GM19193 (cell line): ENCODE data around the gene IL32.

Source experiments
- POLR2A ChIP-seq: IDR thresholded peaks from 4 replicates; pipeline ENCODE4 v1.6.1; 2011; ENCODE audit not compliant: insufficient read depth, insufficient read length; ENCODE audit errors: extremely low read depth

Gene IL32

DNA sequence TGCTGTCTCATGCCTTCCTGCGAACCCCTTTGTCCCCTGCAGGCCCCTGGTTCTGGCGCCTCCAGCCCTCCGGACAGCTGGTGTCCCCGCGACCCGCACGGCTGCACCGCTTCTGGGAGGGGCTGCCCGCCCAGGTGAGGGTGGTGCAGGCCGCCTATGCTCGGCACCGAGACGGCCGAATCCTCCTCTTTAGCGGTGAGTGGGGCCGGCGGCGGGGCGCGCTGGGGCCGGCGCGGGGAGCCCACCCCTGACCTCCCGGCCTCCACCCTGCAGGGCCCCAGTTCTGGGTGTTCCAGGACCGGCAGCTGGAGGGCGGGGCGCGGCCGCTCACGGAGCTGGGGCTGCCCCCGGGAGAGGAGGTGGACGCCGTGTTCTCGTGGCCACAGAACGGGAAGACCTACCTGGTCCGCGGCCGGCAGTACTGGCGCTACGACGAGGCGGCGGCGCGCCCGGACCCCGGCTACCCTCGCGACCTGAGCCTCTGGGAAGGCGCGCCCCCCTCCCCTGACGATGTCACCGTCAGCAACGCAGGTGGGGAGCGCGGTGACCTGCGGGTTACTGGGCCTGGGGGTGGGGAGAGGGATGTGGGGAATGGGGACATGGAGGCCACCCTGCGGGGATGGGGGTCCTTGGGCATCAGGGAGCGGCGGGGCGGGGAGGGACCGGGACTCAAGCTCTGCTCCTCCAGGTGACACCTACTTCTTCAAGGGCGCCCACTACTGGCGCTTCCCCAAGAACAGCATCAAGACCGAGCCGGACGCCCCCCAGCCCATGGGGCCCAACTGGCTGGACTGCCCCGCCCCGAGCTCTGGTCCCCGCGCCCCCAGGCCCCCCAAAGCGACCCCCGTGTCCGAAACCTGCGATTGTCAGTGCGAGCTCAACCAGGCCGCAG lies 7.1 kb upstream of the IL32 start:
- TF ChIP-seq POLR2A = no peak

DNA sequence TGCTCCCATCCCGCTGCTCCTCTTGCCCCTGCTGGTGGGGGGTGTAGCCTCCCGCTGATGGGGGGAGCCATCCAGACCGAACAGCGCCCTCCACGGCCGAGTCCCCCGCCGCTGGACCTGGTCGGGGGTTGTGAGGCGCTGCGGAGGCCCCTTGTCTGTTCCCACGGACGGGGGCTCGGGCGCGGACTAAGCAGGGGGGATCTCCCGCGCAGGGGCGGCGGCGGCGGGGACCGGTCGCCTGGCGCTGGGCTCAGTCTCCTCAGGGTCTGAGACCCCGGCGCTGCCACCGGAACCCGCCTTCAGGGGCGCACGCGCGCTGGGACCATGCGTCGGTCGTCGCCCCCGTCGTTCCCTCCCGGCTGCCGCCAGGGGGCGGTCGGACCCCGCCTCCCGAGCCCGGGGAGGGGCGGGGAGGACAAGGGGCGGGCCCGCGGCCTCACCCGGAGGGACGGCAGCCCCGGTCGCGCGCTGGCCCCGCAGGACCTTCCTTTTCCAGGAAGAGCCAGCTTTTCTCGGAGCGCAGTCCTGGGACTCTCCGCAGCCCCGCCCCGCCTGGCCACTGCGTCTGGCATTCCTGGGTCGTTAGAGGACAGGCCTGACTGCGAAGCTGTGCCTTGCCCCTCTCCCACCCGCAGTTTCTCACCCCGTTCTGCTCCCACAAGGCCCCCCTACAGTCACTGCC lies 6.3 kb upstream of the IL32 start:
- peak; percentile 42 for TF ChIP-seq POLR2A

DNA sequence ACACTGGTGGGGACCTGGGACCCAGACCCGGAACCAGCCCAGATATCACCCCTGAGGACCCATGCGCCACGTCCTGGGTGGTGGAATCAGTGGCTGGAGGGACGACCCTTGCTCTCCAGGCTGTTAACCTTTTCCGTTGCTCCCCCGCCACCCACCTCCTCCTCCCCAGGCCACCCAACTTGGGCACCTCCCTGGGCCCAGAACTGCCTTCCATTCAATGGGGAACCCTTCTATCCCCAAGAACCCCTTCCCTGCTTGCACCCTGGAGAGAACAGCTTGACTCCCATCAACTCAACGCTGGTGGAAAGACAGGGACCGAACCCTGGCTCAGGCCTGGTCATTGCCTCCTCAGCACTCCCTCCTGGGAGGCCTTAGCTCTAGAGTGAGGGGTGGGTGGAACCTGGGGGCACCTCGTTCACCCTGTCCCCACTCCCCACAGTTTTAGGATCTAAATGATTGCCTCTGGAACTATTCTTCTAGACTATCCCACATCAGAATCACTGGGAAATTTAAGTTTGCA lies 5.7 kb upstream of the IL32 start:
- TF ChIP-seq POLR2A = no peak

DNA sequence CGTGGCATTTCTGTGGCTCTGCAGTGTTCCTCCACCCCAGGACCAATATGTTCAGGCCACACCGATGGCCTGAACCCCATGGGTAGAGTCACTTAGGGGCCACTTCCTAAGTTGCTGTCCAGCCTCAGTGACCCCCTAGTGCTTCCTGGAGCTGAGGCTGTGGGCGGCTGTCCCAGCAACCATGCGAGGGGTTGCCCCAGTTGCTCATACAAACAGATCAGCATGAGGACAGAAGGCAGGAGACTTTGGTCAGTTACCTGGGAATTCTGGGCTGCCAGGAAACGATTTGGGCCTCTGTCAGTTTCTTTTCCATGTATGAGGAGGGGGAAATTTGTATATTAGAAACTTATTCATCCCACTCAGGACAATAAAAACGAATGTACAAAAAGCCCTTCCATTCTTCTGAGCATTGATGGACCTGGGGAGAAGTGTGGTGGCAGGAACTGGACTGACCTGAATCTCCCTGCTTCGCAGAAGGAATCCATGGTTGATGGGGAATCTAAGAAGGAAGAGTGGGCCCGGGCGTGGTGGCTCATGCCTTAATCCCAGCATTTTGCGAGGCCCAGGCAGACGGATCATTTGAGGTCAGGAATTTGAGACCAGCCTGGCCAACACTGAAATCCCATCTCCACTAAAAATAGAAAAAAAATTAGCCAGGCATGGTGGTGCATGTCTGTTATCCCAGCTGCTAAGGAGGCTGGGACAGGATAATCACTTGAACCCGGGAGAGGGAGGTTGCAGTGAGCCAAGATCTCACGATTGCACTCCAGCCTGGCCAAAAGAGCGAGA lies 4.9 kb upstream of the IL32 start:
- no peak for TF ChIP-seq POLR2A

DNA sequence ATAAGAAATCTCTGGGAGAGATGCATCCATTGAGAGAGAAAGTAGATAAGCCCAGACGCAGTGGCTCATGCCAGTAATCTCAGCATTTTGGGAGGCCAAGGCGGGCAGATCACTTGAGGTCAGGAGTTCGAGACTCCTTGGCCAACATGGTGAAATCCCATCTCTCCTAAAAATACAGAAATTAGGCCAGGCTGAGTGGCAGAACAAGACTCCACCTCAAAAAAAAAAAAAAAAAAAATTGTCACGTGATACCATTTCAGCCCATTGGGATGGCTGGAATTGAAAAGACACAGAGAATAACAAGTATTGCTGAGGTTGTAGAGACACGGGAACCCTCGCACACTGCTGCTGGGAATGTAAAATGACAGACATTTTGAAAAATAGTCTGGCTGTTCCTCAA lies 2.9 kb upstream of the IL32 start:
- TF ChIP-seq POLR2A = no peak

DNA sequence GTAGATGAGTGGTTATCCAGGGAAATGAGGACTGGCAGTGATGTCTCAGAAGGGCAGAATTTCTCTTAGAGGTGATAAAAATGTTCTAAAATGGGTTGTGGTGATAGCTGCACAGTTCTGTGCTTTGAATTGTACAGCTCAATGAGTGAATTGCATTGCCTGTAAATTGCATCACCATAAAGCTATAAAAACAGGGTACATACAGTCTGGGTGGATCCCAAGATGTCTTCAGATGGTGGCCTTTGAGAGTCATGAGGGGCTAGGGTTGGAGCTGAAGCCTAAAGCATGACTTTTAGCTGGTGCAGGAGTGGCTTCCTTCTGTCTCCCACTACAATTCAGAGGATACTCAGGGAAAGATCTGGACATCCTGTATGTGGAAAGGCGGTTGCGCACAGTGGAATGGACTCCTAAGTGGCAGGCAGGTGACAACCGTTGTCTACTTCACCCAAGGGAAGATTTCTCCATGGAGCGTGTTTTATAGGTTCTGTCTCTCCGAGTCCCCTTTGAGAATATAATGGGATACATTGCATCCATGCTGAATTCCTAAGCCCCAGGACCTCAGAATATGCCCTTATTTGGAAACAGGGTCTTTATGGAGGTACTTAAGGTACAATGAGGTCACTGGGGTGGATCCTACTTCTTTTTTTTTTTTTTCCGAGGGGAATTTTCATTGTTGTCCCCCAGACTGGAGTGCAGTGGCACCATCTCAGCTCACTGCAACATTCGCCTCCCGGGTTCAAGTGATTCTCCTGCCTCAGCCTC lies 1.6 kb upstream of the IL32 start:
- no peak for TF ChIP-seq POLR2A

DNA sequence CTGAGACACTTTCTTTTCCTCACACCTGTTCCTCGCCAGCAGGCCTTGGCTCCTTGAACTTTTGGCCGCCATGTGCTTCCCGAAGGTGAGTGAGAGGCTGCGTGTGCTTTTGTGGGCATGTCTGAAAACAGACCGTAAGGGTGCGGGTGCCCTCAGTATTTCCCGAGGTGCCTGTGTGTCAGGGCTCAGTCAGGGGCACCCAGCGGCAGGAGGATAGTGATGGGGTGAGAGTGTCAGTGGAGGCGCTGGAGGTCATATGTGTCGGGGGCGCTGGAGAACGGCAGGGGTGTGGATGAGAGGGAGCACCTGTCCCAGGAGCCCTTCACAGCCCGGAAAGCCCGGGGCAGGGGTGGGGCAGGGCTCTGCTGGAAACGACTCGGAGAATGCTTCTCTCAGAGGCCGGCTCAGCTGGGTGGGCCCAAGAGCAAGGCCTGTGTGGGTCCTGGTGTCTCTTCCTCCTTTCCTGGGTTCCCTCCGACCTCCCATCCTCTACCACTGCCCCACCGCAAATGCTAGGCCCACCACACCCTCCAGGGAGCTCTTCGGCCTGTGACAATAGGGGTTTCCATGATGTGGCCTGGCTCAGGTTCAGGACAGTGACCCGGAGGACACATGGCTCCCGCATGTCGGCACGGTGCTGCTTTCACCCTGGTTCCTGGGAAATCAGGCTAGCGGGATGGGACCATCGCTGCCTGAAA lies 451 bp downstream of the IL32 start:
- no peak for TF ChIP-seq POLR2A

DNA sequence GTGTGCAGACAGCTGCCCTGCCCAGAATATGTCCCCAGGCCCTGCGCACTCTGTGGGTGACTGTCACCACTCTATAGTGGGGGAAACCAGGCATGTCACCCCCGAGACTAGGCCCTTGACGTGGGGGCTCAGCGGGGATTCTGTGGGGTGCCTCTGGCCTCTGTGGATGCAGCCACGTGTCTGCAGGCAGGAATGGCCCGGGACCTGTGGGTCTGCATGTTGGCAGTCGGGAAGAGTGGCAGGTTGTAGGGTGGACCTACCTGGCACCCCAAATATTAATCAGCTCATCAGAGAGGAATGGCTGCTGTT lies 954 bp downstream of the IL32 start:
- TF ChIP-seq POLR2A = no peak

DNA sequence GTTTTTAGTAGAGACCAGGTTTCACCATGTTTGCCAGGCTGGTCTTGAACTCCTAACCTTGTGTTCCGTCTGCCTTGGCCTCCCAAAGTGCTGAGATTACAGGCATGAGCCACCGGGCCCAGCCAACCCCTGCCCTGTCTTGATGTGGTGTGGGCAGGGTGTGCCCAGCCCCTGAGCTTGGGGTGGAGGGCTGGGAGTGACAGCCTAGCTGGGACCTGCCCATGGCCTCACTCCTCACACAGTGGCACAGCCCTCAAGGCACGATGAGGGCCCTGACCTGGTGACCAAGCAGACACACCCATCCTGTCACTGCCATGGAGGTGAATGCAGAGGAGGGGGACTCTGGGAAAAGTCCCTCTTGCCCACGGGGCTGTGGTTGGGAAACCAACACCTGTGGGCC lies 3.0 kb downstream of the IL32 start:
- TF ChIP-seq POLR2A = no peak

DNA sequence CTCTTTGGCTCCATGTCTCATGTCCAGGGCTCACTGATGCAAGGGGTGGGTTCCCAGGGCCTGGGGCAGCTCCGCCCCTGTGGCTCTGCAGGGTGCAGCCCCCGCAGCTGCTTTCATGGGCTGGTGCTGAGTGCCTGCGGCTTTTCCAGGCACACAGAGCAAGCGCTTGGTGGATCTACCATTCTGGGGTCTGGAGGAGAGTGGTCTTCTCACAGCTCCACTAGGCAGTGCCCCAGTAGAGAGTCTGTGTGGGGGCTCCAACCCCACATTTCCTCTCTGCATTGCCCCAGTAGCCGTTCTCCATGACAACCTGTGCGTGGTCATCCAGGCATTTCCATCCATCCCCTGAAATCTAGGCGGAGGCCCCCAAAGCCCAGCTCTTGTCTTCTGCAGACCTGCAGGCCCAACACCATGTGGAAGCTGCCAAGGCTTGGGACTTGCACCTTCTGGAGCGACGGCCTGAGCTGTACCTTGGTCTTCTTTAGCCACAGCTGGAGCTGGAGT lies 5.2 kb downstream of the IL32 start:
- TF ChIP-seq POLR2A = no peak

DNA sequence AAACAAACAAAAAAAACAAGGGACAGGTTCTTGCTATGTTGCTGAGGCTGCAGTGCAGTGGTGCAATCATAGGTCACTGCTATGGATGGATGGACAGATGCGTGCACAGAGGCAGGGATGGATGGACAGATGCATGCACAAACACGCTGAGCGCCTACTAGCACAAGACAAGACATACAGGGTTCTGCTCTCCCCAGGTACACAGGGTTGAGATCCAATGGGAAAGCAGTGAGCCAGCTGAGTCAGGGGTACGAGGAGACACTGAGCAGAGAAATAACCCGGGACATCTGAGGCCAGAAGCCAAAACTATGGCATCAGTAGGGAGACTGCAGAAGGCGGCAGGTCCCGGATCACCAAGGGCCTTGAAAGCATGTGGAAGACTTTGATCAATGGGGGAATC lies 6.2 kb downstream of the IL32 start:
- no peak for TF ChIP-seq POLR2A

DNA sequence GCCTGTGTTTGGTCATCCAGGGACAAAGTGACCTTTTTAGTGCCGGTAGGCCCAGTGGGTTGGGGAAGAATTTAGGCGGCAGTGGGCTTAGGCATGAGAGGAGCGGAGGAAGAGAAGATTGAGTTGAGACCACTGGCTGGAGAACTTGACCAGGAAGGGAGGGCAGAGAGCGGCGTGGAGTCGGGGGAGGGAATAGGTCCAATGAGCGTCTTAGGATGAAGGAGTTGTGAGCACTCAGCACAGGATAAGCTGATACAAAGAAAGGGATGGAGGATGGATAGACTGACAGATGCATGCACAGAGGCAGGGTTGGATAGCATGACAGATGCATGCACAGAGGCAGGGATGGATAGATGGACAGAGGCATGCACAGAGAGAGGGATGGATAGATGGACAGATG lies 8.0 kb downstream of the IL32 start:
- TF ChIP-seq POLR2A = no peak

DNA sequence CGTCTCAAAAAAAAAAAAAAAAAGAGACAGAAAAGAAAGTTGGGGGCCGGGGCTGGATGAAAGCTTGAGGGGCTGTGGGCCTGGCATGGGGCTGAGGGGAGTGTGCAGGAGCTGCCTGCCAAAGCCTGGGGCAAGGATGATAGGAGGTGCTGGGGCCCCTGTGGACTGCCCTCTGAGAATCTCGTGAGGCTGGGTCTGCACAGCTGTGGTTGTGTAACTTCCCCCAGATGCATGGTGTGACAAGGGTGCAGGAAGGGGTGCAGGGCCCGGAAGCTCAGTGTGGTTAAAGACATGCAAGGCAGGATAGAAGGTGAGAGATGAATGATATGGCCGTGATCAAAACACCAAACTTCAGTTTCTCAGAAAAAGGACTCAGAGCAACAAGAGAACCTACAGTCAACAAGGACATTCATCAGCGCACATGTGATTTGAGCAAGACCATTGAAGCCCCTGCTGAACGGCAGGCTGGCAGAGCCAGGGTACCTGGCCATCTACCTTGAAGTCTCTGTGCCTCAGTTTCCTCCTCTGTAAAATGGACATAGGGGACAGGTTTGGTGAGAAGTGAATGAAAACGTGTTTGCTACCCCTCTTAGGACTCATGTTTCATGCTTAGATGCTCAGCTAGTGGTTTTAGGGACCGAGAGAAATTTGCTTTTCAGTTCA lies 9.6 kb downstream of the IL32 start:
- TF ChIP-seq POLR2A = no peak

DNA sequence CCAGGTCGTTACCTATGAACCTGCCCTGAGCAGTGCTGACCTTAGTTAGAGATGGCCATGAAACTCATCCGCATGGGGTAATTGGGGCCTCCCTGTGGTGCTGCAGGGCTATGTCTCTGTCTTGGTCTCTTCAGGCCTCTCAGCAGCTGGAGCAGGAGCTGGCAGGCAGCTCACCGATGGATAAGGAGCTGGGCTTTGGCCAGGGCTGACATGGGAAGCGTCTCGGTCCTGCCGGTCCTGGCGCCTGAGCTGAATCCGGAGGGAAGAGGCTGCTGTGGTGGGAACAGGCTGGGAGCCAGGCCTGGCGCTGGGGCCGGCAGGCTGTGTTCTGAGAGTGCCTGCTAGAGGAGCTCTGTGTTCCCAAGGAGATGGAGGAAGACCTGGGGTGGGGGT lies 10.1 kb downstream of the IL32 start:
- no peak for TF ChIP-seq POLR2A

DNA sequence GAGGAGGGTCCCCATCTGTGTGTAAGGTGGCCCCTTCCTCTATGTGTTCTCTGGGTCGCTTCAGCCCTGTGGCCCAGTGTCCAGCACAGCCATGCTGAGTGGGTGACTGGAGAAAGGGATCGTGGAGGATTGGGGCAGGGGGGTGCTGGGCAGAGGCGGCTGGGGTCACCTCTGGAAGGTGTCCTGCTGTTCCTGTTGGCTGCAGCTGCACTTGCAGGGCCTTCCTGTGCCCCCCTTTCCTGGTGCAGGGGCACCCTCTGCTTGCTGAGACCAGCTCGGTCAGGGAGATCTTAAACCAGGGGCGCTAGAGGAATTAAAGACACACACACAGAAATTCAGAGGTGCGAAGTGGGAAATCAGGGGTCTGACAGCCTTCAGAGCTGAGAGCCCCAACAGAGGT lies 11.1 kb downstream of the IL32 start:
- TF ChIP-seq POLR2A = no peak
